Activated T-cell treated with anti-CD3 and anti-CD28 coated beads for 1 hour (primary cell): ENCODE results near the gene MTHFSD.

Experiments used
- DNase-seq: peaks from one replicate; pipeline ENCODE4 v3.0.0-alpha.2; 2020; ENCODE audit warnings: low read depth

The MTHFSD gene

GRCh38 chr16:86480444-86480843 lies 74.6 kb downstream of the MTHFSD start:
- no peak for DNase-seq
